ENCODE results near the gene DENND1A.

The DENND1A gene

GRCh38 chr9:123354806-123355508 is 575.0 kb downstream of the DENND1A start:
- no peak for DNase-seq (ENCODE audit: low read depth)

DNA sequence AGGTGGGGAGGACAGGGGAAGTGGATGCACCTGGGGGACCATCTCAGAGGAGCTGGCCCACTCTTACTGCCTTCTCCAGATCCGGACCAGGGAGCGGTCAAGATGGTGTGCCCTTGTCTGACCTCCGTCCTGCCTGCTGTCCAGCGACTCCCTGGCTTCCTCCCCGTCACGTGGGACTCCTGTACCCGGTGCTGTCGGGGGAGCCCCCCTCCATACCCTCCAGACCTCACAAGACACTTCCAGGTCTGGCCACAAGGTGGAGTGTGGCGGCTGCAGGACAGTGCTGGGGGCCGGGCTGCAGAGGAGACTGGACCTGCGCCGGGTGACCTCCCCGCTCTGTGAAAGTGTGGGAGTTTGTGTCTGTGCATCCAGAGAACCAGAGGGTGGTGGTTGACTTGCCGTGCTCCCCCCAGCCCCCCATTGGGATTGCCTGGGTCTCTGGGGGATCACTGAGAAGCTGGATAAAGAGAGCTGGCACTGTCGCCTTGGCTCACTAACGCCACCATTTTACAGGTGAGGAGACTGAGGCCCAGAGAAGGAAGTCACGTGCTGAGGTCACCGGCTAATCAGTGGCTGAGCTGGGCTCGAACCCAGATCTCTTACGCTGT is 575.8 kb downstream of the DENND1A start:
- DNase-seq (ENCODE audit: low read depth) = peak; percentile 19

- DNase-seq (ENCODE audit: low read depth) = no peak
These were observed 576.9 kb downstream of the DENND1A start for GRCh38 chr9:123353041-123353440.

DNA sequence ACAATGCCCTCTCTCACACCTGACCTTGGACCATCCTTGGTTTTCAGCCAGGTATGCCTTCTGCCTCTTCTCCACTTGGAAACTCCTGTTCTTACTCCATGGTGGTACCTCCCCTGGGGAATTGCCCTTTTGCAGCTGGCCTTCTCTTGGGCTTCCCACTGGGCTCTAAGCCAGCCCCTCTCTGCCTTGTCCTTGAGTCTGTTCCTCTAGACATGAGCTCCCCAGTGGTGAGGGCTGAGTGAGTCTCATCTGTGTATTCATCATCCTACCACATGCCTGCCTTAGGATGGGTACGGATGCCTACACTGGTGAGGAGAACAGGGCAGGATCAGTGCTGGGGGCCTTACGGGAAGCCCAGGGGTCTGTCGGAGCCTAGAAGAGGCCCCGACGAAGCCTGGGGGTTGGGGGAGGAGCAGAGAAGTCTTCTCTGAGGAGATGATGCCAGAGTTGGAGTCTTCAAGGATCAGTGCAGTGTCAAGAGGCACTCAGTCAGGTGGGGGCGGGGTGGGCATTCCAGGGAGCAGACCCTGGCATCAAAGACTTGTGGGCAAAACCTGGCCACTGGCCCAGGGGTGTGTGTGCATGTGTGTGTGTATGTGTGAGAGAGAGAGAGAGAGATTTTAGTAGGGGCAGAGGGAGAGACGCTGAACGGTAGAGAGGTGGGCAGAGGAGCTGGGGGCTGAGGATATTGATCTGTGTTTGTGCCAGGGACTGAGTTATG is 579.2 kb downstream of the DENND1A start:
- no peak for DNase-seq (ENCODE audit: low read depth)

- DNase-seq (ENCODE audit: low read depth) = peak; percentile 37
These were observed 580.0 kb downstream of the DENND1A start for GRCh38 chr9:123349691-123350480.

GRCh38 chr9:123349033-123349432 is 580.9 kb downstream of the DENND1A start:
- no peak for DNase-seq (ENCODE audit: low read depth)

GRCh38 chr9:123348317-123348992 is 581.5 kb downstream of the DENND1A start:
- no peak for DNase-seq (ENCODE audit: low read depth)

- no peak for DNase-seq (ENCODE audit: low read depth)
These were observed 582.5 kb downstream of the DENND1A start for GRCh38 chr9:123347289-123348060.

GRCh38 chr9:123346826-123347225 is 583.1 kb downstream of the DENND1A start:
- DNase-seq (ENCODE audit: low read depth) = no peak

GRCh38 chr9:123346026-123346425 is 583.9 kb downstream of the DENND1A start:
- DNase-seq (ENCODE audit: low read depth) = no peak

GRCh38 chr9:123345567-123345955 is 584.4 kb downstream of the DENND1A start:
- no peak for DNase-seq (ENCODE audit: low read depth)

- DNase-seq (ENCODE audit: low read depth) = no peak
These were observed 585.6 kb downstream of the DENND1A start for GRCh38 chr9:123344192-123344949.

DNA sequence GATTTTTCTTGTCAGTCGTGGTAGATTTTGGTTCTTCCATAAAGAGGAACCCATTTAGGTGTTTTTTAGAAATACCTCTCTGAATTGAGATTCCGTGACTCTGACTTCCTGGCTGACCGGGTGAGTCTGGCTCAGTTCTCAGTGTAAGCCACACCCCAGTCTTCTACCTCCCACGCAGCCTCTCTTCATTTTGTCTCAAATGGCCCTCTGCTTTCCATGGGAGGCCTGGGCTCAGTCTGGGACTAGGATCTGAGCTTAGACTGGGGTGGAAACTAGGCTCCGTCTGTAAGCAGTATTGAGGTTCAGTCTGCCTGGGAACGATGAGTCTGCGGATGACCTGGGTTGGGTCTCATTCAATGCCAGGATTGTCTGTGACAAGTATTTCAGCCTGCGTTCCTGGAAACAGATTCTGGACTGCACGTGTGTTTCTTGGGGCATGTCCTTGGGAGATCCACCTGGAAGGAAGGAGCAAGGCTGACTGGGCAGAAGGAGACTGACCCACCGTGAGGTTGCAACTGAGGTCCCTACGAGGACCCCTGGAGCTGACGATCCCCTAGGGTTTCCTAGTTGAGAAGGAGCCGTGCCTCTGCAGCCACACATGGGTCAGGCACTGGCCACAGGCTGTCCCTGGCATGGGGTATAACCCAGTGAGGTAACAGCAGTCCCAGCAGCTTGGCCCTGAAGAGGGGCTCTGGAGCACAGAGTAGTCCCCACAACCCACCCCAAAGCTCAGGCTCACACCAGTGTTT is 586.3 kb downstream of the DENND1A start:
- no peak for DNase-seq (ENCODE audit: low read depth)

DNA sequence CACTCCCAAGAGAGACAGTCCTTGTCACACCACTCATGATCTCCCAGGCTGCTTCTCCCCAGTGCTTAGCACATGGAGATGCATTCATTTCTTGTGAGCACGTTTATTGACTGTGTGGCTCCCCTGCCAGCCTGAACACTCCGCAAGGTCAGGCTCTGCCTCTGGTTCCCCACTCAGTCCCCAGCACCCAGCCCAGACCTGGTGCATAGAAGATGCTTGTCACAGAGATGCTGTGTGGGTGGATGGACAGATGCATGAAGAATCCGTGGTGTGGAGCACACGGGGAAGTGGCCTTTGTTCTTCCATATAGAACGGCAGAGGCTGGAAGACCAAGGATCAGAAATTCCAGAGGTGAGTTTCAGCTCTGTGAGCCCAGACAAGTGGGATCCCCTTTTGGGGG is 587.7 kb downstream of the DENND1A start:
- DNase-seq (ENCODE audit: low read depth) = no peak

GRCh38 chr9:123341816-123342215 is 588.1 kb downstream of the DENND1A start:
- no peak for DNase-seq (ENCODE audit: low read depth)

GRCh38 chr9:123339666-123340510 is 590.0 kb downstream of the DENND1A start:
- DNase-seq (ENCODE audit: low read depth) = peak; percentile 4

- peak; percentile 54 for DNase-seq (ENCODE audit: low read depth)
These were observed 590.9 kb downstream of the DENND1A start for GRCh38 chr9:123338710-123339665.

Measured in stimulated activated CD8-positive, alpha-beta memory T cell treated with anti-CD3 and anti-CD28 coated beads, Interleukin-12 subunit alpha, Interleukin-12 subunit beta, amount 100 ng/mL, for 4 hours (primary cell).